Progenitor cell of endocrine pancreas (in vitro differentiated cells): ENCODE measurements around the gene IRAG1. TPM values are rescaled to one million over a fixed set of nuclear protein-coding genes. Genes with fewer than 3 reads are reported as not detected.

Experiments
- DNase-seq: peaks from one replicate; pipeline ENCODE4 v3.0.0; 2021; ENCODE audit warnings: low spot score; ENCODE audit not compliant: unreplicated experiment
- H3K27ac Mint-ChIP-seq: 2 replicates; pipeline ENCODE4 v1.8.0; 2021; ENCODE audit warnings: mild to moderate bottlenecking, moderate library complexity, mixed read lengths
- H3K27me3 Mint-ChIP-seq: 2 replicates; pipeline ENCODE4 v1.8.0; 2021; ENCODE audit warnings: mixed read lengths
- H3K36me3 Mint-ChIP-seq: 2 replicates; pipeline ENCODE4 v1.8.0; 2022; ENCODE audit warnings: mixed read lengths; ENCODE audit not compliant: insufficient read depth
- H3K4me1 Mint-ChIP-seq: 2 replicates; pipeline ENCODE4 v1.8.0; 2021; ENCODE audit warnings: low read depth, mixed read lengths
- H3K4me3 Mint-ChIP-seq: 2 replicates; pipeline ENCODE4 v1.8.0; 2021; ENCODE audit warnings: low read depth, mild to moderate bottlenecking, moderate library complexity, mixed read lengths
- H3K9me3 Mint-ChIP-seq: 2 replicates; pipeline ENCODE4 v1.8.0; 2021; ENCODE audit warnings: low read depth, mixed read lengths
- total RNA-seq: library from RNA; stranded (reverse); gene quantifications from 2 replicates; pipeline ENCODE4 v1.2.1, GENCODE V29; 2021
- TF ChIP-seq, protein P1 (sequence below): fragments of 200-600 bp; sonication (generic); IDR thresholded peaks from one replicate; pipeline ENCODE4 v1.5.0; 2021; ENCODE audit warnings: antibody characterized with exemption, mild to moderate bottlenecking; ENCODE audit not compliant: unreplicated experiment

IRAG1 gene
- total RNA-seq, 1 donor from 2014 or later: 6.3 TPM

DNA sequence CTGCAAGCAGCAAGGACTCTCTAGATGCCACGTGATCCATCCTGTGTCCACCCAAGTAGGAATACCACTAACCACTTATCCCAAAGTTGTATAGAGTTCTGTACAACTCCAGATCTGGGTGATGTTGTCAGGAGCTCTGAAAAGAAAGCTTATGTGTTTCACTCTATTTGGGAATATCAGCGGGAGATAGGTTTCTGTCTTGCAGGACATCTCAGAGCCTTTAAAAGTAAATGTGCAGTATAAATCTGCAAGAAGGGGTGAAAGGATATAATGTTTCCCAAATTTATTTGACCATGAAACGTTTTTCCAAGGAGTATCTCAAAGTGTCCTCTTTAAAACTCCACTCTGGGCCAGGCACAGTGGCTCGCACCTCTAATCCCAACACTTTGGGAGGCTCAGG, 13.9 kb downstream of the IRAG1 start:
- Mint-ChIP-seq H3K9me3 (no peaks in the 10 kb centered on the region), H3K36me3 (no peaks in the 10 kb centered on the region), H3K4me3 (no peak overlapping the region), H3K27ac (no peak overlapping the region), H3K4me1 (no peaks in the 10 kb centered on the region), H3K27me3 (peaks cover 15% of the 10 kb centered on the region)
- TF ChIP-seq, protein P1, sequence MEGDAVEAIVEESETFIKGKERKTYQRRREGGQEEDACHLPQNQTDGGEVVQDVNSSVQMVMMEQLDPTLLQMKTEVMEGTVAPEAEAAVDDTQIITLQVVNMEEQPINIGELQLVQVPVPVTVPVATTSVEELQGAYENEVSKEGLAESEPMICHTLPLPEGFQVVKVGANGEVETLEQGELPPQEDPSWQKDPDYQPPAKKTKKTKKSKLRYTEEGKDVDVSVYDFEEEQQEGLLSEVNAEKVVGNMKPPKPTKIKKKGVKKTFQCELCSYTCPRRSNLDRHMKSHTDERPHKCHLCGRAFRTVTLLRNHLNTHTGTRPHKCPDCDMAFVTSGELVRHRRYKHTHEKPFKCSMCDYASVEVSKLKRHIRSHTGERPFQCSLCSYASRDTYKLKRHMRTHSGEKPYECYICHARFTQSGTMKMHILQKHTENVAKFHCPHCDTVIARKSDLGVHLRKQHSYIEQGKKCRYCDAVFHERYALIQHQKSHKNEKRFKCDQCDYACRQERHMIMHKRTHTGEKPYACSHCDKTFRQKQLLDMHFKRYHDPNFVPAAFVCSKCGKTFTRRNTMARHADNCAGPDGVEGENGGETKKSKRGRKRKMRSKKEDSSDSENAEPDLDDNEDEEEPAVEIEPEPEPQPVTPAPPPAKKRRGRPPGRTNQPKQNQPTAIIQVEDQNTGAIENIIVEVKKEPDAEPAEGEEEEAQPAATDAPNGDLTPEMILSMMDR: no peak
- no peak for DNase-seq

DNA sequence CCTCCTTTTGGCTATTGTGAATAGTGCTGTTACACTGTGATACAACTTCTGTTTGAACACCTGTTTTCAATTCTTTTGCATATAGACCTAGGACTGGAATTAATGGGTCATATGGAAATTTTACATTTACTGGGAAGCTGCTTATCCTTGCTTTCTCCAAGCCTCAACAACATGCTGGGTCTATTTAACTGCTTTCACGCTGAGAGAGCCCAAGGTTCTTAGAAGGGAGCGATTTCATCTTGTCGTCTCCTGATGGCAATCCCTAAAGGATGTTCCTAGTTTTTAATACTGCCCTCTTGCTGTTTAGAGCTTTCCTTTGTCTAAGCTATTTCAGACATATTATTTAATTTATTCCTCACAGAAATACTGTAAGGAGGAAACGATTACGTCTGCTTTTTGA, 15.5 kb downstream of the IRAG1 start:
- no peaks in the 10 kb centered on the region for H3K4me1 Mint-ChIP-seq
- H3K4me3 Mint-ChIP-seq: no peak overlapping the region
- no peaks in the 10 kb centered on the region for H3K9me3 Mint-ChIP-seq
- TF ChIP-seq, protein P1: no peak
- H3K27ac Mint-ChIP-seq: no peak overlapping the region
- peaks cover 20% of the 10 kb centered on the region for H3K27me3 Mint-ChIP-seq
- H3K36me3 Mint-ChIP-seq: no peaks in the 10 kb centered on the region
- DNase-seq: no peak

DNA sequence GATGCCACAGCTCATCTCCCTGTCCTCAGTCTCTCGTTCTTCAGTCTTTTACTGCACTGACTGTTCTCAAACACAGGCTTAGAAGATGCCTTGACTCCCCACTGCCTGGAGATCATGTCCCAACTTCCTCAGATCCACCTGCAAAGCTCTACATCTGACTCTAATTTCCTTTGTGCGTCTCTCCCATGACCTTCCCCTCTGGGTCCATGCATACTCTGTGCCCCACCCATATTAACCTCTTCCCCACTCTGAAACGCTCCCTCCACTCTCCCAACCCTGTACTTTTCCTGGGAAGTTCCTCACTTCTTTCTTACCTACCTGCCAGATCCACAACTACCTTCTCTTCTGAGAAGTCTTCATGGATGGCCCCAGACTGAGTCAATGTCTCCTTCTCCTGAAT, 16.6 kb downstream of the IRAG1 start:
- Mint-ChIP-seq H3K4me1 (no peaks in the 10 kb centered on the region), H3K4me3 (no peak overlapping the region), H3K9me3 (peaks cover 4% of the 10 kb centered on the region), H3K36me3 (no peaks in the 10 kb centered on the region), H3K27me3 (peaks cover 20% of the 10 kb centered on the region), H3K27ac (no peak overlapping the region)
- no peak for DNase-seq
- TF ChIP-seq, protein P1: no peak

DNA sequence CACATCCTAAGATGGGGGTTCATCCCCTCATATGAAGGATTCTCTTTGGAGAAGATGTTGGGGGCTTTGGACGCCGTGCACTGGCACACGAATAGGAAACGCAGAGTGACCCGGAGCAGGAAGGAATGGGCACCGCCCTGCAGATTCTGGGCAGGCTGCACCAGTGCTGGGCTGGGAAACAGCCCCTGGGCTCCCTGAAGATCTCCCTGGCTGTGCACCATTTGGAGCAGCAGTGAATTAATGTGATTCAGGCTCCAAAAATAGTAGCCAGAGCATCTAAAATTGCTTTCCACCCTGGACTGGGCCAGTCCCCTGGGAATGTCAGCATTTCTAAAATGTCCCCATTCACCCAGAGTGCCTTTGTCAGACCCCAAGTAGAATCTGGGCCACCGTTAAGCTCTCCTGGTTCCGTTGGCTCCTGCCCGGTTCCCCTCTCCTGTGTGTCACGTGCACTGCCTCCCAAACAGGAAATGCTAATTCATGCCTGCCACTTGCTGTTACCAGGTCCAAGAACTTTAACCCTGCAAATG, 18.6 kb downstream of the IRAG1 start:
- Mint-ChIP-seq H3K4me1 (peaks cover 5% of the 10 kb centered on the region), H3K4me3 (no peak overlapping the region), H3K27me3 (peaks cover 20% of the 10 kb centered on the region), H3K36me3 (no peaks in the 10 kb centered on the region), H3K9me3 (peaks cover 4% of the 10 kb centered on the region), H3K27ac (no peak overlapping the region)
- TF ChIP-seq, protein P1: no peak
- no peak for DNase-seq

DNA sequence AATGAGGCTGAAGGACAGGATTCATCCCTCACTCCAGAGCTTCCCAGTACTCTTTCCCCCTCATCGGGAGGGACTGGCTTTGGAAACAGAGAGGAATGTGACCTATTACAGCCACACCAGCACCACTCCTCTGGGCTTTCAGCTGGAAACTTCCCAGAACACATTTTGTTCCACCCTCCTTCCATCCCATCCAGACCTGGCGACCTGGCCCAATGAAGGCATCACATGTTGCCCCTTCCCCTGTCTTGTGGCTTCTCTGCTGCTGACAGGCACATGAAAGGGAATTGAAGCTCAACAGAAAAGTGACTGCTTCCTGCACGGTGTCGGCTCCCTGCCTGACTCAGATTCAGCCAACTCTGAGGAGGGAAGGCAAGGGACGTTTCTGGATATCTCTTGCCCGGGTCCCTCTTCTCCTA, 19.1 kb downstream of the IRAG1 start:
- Mint-ChIP-seq H3K4me1 (peaks cover 11% of the 10 kb centered on the region), H3K9me3 (peaks cover 4% of the 10 kb centered on the region), H3K27me3 (peaks cover 20% of the 10 kb centered on the region), H3K27ac (no peak overlapping the region), H3K4me3 (no peak overlapping the region), H3K36me3 (no peaks in the 10 kb centered on the region)
- TF ChIP-seq, protein P1: no peak
- DNase-seq: no peak
